Measurements from ENCODE around the gene LHFPL3.
A peak's percentile ranks its signal among the peaks of the same experiment; 100 is the strongest.
"Not testable (repeated sequence)": the region's sequence is repeated elsewhere in the genome, so short reads cannot be mapped to it uniquely, and the experiment has no call there.

The LHFPL3 gene

DNA sequence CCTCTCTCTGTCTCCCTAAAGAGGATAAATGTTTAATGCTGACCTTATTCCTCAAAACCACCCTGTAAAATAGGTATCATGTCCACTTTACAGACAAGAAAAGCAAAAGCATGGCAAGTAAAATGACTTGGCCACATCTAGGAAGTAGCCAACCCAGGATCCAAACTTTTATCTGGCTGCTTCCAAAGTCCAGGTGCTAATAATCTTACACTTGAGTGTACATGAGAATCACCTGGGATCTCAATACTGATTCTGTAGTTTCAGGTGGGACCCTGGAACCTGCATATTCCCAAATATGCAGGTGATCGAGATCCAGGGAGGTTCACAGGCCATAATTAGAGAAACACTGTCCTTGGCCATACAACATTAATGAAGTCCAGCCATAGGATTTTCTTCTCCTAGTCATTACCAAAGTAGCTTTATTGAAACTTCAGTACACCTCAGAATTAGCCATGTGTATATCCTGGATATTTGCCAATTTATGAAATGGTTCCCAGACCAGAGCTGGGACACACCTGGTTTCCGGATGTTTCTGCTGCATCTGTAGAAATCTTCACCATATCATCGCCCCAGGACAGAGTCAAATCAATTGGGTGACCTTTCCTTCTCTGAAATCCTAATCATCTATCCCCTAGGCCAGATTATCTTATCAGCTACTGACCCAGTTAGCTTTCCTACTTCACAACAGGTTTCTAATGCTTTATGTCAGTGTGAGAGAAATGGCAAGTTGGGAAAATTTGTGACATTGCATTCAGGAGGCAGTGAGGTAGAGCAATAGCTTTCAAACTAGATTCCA lies 566.5 kb downstream of the LHFPL3 start:
- no peak for DNase-seq (ENCODE audit: low read depth in 3 of 3)

DNA sequence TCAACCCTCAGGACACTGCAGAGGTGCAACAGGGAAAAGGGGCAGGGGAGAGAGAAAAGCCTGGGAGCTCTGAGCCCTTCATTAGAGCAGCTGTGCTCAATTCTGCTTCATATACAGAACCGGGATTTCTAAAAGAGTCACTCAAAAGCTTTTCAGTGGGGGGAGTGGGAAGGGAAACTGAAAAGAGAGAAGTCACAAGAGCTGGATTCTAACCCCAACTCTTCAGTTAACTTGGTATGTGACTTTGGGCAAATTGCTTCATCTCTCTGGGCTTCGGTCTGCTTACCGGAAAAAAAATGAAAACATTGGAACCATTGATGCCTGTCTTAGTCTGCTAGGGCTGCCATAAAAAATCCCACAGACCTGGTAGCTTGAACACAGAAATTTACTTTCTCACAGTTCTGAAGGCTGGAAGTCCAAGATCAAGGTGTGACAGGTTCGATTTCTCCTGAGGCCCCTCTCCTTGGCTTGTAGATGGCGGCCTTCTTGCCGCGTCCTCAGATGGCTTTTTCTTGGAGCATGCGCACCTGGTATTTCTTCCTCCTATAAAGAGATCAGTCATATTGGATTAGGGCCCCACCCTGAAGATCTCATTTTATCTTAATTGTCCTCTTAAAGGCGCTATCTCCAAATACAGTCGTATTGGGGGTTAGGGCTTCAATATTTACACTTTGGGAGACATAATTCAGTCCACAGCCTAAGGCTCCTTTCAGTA lies 567.3 kb downstream of the LHFPL3 start:
- DNase-seq (ENCODE audit: low read depth in 3 of 3): no peak

DNA sequence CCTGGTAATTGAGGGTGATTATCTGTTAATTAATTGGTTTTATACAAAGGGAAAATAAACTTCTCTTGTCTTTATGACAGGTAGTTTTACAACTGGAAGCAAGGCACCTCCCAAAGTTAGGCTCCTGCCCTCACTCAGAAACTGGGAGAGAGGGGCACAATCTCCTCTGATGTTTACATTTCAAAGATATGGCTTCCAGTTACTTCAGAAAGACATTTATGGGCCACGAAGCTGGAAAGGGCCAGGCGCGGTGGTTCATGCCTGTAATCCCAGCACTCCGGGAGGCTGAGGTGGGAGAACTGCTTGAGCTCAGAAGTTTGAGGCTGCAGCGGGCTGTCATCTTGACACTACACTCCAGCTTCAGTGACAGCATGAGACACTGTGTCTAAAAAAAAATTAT lies 570.0 kb downstream of the LHFPL3 start:
- DNase-seq (ENCODE audit: low read depth in 3 of 3): no peak

DNA sequence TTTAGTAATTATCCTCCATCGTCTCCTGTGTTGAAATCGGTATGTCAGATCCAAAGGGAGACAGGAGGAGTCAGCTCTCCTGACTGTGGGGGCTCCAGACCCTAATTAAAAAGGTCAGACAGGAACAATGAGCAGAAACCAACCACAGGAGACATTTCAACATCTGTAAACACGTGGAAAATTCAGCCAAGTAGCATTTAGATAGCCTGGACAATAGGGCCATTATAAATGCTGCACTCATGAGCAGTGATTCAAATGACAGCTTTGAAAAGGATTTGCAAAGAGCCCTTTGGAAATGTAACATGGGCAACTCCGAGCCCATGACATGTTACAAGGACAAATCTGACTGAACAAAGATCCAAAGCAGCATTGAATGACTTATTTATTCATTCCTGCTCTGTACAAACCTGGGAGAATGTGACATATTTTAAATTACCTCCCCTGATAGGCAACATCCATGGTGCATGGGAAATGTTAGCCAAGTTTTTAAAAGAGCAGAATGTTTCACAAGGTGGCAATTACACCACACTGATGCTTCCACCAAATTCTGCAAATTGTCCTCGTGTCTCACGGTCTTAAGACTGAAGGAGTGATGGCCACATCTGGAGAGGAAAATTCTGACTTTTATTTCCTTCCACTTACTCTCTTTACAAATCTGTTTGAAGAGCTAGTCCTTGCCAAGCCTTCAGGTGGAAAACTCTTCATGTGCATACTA lies 572.3 kb downstream of the LHFPL3 start:
- no peak for DNase-seq (ENCODE audit: low read depth in 3 of 3)

DNA sequence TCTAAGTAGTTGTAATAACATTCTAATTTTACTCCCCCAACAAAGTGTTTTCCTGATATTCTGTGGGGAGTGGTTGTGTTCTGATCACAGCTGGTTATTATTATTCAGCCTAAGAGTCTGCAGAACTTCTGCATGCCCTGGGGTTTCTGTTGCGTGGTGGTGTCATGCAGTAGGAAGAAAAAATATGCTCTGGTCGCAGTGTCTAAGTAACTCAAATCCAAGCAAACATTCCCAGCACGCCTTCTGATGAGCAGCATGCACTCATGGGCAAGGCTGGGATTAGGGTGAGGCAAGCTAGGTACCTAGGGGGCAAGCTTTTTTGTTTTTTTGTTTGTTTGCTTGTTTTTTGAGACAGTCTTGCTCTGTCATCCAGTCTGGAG lies 572.8 kb downstream of the LHFPL3 start:
- DNase-seq (ENCODE audit: low read depth in 3 of 3): no peak

DNA sequence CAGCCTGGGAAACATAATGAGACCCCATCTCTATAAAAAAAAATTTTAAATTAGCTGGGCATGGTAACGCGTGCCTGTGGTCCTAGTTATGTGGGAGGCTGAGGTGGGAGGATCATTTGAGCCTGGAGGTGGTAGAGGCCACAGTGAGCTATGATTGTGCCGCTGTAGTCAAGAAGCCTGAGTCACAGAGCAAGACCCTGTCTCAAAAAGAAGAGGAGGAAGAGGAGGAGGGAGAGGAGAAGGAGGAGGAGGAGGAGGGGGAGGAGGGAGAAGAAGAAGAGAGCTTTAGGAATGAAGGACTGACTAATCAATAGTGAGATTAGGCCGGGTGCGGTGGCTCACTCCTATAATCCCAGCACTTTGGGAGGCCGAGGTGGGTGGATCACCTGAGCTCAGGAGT lies 573.8 kb downstream of the LHFPL3 start:
- DNase-seq (ENCODE audit: low read depth in 3 of 3): no peak

DNA sequence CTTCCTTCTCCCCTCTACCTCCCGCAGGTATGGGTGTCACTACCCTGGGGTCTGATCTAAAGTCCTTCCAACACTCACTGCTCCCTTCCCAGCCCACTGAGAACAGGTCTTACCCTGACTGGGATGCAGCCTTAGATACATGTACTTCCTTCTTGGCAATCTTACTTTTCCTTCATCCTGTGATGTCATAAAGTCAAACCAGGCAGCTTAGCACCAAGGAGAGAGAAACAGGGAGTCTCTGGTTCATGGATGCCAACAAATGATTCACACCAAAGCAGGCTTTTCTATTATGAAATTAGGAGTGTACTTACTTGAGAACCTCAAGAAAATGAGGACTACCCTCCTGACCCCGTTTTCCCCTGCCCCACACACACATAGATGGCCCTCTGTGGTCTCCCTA lies 574.6 kb downstream of the LHFPL3 start:
- no peak for DNase-seq (ENCODE audit: low read depth in 3 of 3)

DNA sequence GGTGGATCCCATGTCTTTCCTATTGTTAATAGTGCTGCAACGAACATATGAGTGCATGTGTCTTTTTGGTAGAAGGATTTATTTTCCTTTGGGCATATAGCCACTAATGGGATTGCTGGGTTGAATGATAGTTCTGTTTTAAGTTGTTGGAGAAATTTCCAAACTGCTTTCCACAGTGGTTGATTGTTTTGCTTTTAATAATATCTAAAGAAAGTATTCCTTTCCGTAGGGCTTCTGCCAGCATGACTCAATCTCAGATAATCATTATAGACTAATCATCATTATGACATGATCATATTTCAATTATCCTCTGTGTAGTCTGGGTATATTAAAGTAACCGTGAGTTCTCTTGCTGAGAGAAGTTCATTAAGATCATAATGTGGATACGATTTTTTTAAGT lies 575.4 kb downstream of the LHFPL3 start:
- no peak for DNase-seq (ENCODE audit: low read depth in 3 of 3)

DNA sequence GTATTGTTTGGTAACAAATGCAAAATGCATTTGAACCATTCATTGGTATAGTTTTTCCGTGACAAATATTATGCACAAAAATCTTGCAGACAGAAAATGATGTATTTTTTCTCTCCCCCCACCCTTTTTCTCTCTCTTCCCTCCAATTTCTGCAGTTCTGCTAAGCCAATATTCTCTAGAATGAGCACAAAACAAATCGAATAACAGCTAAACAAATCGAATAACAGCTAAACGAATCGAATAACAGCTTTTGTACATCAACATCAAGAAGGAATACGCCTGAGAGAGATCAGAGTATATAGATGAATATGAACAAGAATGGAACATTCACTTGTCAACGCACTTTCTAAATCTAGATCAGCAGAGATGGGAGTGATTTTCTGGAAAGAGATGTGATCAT lies 577.6 kb downstream of the LHFPL3 start:
- DNase-seq (ENCODE audit: low read depth in 3 of 3): no peak

DNA sequence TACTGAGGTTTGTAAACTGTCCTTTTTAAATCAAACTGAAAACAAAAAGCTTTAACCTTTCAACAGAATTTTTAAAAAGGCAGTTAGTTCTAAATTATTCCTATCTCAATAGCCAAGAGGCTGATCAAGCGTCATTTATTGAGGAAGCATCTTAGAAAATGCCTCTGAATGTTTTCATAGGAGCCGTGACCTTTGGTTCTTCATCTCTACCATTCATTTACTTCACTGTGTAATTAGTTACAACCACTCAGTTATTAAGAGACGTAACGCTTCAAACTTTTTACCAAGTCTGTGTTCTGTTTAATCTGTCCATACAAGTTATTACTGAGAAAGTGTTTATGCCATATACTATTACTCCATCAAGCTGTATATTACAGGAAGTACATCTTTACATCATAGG lies 578.2 kb downstream of the LHFPL3 start:
- no peak for DNase-seq (ENCODE audit: low read depth in 3 of 3)

DNA sequence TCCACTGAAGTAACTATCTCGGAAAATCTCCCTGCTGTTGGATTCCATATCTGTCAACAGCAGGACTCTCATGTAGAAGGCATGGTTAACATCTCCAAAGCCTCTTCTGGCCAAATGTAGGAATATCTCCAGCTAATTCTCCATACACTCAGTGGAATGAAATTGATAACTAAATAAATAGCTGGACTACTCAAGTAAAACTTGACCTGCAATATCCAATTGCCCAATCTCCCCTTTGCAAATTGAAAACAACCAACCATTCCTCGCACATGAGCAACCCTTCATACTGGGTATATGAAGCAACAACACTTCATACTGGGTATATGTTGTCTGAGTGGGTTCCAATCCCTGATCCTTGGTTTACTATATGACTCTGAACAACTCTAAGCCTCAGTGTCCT lies 580.2 kb downstream of the LHFPL3 start:
- no peak for DNase-seq (ENCODE audit: low read depth in 3 of 3)

DNA sequence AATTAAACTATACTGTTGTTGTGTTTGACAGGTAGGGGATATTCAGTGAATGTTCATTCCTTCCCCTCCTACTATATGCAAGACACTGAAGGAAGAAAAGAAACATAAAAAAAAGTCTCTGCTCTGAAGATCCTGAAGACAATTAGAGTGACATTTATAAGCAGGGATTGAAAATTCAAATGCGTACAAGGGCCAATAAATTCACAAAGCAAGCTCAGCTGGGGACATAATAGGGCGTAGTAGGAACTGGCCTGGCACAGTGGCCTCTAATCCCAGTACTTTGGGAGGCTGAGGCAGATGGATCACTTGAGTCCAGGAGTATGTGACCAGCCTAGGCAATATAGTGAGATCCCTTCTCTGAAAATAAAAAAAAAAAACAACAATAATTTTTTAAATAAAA lies 580.7 kb downstream of the LHFPL3 start:
- no peak for DNase-seq (ENCODE audit: low read depth in 3 of 3)

DNA sequence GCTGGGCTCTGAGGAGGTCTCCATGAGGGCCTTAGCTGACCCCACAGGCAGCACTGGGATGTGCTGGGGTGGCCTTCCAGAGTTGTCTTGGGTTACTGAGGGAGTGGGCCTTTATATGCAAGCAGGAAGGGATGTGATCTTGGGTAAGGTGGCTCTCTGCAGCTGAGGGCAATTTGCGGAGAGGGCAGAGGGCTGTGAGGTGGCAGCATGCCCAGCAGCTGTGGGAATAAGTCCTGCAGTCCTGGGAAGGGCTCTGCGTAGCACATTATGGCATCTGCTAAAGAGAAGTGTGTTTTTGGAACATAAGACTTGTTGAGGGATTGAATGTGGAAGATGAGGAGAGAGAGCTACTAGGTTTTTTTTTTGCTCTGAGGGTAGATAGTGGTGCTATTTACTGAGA lies 586.0 kb downstream of the LHFPL3 start:
- no peak for DNase-seq (ENCODE audit: low read depth in 3 of 3)

DNA sequence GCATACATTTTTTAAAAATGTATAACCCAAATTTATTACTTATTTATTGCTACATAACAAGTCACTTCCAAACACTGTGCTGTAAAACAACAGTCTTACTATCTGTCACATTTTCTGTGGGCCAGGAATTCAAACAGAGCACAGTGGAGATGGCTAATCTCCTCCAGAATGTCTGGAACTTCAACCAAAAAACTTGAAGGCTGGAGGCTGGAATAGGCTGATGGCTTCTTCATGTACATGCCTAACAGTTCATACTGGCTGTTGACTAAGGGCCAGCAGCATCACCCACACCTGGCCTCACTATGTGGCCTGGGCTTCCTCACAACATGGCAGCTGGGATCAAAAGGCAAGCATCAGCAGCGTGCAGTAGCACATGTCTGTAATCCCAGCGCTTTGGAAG lies 593.2 kb downstream of the LHFPL3 start:
- DNase-seq (ENCODE audit: low read depth in 3 of 3): no peak

DNA sequence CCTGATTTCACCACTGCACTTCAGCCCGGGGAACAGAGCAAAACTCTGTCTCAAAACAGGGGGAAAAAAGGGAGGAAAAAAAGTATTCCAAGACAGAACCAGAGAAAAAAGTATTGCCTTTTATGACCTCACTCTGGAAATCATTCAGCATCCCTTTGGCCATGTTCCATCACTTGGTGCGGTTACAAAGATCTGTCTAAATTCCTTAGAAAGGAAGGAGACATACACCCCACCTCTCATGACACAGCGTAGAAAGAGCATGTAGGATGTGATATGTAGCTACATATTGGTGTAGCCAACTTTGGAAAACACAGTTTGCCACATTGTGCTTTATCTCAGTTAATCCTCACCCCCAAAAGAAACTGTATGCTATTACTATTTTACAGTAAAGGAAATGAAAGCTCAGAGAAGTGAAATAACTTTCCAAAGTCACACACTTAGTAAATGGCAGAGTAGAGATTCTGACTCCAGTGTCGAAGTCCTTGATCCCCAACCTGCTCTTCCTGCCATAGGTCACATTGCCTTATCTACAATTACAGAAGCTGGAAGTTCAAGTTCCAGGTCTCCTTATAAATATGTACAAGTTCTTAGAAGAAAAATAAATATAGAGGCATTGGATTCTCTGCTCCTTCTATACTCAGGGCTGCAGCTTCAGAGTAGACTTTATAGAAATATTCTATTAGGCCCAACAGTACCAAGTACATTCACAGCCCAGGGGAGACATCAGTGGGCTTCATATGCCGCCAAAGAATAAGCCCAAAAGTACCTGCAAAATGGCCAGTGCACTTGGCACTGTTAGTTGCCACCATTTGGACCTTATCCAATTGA lies 594.0 kb downstream of the LHFPL3 start:
- DNase-seq (ENCODE audit: low read depth in 3 of 3): no peak

DNA sequence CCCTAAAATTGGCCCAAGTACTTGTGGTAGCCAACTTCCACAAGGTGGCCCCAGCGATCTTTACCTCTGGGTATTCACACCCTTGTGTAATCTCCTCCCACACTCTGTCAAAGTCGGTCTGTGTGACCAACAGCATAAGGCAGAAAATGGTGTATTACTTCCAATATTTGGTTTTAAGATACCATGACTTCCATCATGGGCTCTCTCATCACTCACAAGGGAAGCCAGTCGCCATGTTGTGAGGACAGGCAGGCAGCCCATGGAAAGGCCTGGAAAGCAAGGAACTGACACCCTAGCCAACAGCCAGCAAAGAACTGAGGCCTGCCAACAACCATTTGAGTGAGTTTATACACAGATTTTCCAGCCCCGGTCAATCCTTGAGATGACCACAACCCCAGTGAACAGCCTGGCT lies 594.6 kb downstream of the LHFPL3 start:
- peak; percentile 52 to 66 (median 53) for DNase-seq (ENCODE audit: low read depth in 3 of 3)

DNA sequence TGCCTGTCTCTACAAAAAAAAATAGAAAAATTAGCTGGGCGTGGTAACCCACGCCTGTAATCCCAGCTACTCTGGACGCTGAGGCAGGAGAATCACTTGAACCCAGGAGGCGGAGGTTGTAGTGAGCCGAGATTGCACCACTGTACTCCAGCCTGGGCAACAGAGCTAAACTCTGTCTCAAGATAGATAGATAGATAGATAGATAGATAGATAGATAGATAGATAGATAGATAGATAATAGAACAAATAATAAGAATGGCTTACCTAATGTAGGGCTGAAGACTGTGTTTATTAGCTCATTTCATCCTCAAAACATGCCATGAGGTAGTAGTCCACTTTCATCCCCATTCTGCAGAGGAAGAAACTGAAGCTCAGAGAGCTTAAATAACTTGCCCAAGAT lies 597.8 kb downstream of the LHFPL3 start:
- not testable (repeated sequence) for DNase-seq (ENCODE audit: low read depth in 3 of 3)

DNA sequence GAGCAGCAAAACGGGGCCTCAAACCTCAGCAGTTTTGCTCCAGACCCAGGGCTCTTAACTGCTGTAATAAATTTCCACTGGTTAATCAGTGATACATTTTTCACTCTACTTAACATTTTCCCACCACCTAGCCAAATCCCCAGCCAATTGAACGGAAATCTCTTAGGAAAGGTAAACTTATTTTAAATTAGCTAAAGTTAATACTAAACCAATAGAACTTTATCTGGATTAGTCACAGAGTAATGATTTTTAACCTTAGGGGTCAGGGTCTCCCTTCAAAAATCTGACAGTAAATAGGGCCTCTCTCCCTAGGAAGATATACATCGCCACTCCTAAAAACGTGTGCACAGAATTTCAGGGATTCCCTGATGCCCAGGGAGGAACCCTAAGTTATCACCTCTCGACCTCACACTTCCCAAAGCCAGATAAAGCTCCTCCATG lies 598.2 kb downstream of the LHFPL3 start:
- no peak for DNase-seq (ENCODE audit: low read depth in 3 of 3)

DNA sequence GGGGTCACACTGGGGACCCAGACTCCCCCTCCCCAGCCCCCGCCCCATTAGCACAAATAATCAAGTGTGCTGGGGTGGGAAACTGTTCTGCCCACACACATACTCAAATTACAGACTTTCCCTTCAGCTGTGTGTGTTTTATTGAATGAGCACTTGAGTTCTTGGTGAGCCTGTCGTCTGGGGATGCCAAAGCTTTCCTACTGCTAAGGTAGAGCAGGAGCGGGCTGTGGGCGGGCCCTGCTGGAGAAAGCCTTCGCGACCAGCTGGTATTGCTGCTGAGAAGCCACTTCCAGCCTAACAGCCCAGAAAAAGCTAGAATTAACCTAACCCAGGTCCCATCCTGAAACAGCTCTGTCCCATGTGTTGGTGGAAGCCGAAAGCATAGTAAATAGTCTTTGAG lies 598.7 kb downstream of the LHFPL3 start:
- DNase-seq (ENCODE audit: low read depth in 3 of 3): no peak

DNA sequence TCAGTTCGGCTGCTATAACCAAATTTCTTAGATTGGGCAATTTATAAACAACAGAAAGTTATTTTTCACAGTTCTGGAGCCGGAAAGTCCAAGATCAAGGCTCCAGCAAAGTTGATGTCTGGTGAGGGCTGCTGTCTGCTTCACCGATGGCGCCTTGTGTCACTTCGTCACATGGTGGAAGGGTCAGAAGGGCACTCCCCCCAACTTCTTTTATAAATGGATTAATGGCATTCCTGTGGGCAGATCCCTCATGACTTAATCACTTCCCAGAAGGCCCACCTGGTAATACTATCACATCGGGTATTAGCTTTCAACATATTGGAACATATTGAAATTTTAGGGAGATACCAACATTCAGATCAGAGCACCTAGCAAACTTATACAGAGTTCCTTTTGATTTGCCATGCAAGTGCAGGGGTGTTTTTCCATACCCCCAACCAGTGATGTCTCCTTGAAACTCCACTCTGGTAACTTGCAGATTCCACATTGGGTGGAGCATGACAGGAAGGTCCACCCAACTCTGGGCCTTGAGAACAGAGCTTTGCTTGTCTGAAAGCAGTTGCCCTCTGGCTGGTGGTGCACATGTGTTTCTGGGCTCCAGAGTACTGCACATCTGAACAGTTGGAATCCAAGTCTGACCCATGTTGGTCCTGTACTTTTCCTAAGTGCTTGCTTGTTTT lies 600.5 kb downstream of the LHFPL3 start:
- no peak for DNase-seq (ENCODE audit: low read depth in 3 of 3)

DNA sequence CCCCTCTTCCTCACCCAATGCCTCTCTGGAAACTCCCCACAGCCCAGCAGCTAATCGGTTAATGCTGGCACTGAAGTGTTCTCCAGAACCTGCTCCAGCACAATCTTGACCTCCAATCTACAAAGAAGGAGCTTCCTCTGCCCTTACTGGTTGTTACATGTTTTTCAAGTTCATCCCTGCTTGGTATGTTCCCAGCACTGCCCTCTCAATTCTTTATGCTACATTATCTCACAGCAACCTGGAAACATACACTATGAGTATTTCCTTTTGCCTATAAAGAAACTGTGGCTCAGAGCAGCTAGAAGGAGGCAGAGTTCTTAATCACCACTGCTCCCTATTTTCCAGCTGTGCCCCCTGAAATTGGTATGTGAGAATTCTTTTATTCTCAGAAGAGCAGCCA lies 601.5 kb downstream of the LHFPL3 start:
- no peak for DNase-seq (ENCODE audit: low read depth in 3 of 3)
